Erythroblast (primary cell): ENCODE data around the gene ZNF41.

Experiments
- GATA1 ChIP-seq: IDR thresholded peaks from 2 replicates; pipeline ENCODE4 v1.6.1; 2011; ENCODE audit warnings: low read depth, mild to moderate bottlenecking, control low read depth, low read length, moderate library complexity
- POLR2A ChIP-seq: IDR thresholded peaks from 2 replicates; pipeline ENCODE4 v1.6.1; 2011; ENCODE audit warnings: mild to moderate bottlenecking, low read length

- no peak for TF ChIP-seq POLR2A
- no peak for TF ChIP-seq GATA1
These were observed 34.7 kb downstream of the ZNF41 start for GRCh38 chrX:47448165-47448806.
